Kidney tubule cell (primary cell): ENCODE results near the gene IFNA5.

Experiments used
- DNase-seq: peaks from one replicate; pipeline ENCODE4 v3.0.0-alpha.2; 2018; ENCODE audit warnings: low spot score

IFNA5 gene

DNA sequence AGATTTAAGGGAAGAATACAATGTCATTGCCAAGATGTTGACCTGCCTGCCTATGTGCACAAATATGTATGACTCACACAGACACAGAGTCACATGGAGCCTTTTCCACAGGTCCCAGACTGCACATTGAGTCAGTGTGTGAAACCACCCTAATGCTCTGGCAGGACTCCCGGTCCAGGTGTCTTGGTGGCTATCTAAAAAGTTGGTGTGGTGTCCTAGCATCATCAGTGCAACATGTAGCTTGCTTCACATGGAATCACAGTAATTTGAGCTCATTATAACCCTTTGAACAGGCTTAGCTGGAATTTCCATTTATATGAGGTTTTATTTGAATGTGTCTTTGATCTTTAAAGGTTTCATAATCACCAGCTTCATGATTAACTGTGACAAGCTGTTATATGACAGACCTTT is 10.7 kb downstream of the IFNA5 start:
- peak; percentile 94 for DNase-seq

DNA sequence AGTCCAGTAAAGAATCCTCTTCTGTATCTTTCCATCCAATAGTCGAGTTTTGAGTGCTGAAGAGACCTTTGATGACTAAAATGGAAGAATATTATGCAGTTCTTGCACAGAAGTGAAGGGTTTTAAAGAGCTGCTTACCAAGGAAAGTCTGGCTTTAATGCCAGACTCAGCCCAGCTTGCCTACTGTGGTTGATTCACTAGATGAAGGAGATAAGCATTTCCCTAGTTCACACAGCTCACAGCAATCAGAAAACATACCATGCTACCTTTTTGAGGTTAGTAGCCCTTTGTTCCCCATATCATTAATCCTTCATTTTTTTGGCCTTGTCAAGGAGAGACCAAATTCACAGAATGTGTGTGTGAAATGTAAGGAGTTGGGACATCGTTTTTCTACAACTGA is 15.3 kb downstream of the IFNA5 start:
- no peak for DNase-seq

DNA sequence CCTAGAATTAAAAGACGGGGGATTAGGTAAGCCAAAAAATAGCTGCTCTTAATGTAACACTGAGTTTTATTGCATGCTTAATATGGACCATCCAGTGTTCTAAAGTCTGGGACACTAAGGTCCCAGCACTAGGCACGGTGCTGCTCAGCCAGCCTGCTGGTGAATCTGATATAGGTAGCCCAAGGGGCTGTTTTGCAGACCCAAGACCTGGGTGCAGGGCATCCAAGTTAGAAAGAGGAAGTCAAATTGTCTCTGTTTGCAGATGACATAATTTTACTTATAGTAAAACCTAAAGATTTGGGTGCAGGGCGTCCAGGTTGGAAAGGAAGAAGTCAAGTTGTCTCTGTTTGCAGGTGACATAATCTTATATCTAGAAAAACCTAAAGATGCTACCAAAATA is 17.8 kb downstream of the IFNA5 start:
- no peak for DNase-seq

DNA sequence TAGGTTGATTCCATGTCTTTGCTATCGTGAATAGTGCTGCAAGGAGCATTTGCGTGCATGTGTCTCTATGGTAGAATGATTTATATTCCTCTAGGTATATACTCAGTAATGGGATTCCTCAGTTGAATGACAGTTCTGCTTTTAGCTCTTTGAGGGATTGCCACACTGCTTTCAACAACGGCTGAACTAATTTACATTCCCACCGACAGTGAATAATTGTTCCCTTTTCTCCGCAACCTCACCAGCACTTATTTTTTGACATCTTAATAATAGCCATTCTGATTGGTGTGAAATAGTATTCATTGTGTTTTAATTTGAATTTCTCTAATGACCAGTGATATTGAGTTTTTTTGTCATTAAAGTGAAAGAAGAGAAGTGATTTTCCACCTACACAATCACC is 18.5 kb downstream of the IFNA5 start:
- DNase-seq: no peak

DNA sequence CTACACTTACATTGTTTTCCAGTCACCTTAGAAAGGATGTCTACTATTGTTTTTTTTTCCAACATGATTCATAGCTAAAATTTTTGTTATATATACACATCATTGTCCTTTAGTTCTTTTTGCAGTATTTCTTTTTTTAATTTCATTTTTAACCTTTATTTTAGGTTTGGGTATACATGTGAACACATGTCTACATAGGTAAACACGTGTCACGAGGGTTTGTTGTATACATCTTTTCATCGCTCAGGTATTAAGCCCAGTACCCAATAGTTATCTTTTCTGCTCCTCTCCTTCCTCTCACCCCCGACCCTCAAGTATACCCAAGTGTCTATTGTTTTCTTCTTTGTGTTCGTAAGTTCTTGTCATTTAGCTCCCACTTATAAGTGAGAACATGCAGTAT is 19.0 kb downstream of the IFNA5 start:
- no peak for DNase-seq

DNA sequence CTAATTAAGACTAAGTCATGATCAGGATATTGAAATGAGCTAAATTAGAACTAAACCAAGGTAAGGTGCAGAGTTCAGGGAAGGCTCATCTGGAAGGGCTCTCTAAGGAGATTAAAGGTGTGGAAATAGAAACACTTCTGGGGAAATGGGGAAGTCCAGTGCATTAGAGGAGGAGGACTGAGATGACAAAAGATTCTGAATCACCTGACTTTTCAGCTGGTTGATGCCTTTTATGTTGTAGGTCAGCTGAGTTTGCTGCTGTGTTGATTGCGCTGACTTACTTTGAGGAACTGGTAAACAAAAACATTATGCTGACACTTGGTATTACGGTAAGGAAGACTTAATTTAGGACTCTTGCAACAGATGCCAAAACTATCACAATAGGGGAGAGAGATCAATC is 23.8 kb downstream of the IFNA5 start:
- DNase-seq: no peak

DNA sequence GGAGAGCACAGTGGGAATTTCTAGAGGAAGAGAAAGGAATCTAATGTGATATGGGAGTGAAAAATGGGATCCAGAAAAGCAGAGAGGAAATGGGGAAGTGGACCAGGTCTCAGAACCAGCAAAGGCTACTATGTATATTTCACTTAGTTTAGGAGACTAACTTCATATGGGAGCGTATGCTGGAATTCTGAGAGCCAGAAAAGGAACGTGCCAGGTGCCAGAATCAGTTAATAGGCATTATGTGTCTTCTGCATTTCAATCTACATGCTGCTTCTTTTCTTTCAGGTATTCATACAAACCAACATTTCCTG is 36.8 kb downstream of the IFNA5 start:
- DNase-seq: no peak

DNA sequence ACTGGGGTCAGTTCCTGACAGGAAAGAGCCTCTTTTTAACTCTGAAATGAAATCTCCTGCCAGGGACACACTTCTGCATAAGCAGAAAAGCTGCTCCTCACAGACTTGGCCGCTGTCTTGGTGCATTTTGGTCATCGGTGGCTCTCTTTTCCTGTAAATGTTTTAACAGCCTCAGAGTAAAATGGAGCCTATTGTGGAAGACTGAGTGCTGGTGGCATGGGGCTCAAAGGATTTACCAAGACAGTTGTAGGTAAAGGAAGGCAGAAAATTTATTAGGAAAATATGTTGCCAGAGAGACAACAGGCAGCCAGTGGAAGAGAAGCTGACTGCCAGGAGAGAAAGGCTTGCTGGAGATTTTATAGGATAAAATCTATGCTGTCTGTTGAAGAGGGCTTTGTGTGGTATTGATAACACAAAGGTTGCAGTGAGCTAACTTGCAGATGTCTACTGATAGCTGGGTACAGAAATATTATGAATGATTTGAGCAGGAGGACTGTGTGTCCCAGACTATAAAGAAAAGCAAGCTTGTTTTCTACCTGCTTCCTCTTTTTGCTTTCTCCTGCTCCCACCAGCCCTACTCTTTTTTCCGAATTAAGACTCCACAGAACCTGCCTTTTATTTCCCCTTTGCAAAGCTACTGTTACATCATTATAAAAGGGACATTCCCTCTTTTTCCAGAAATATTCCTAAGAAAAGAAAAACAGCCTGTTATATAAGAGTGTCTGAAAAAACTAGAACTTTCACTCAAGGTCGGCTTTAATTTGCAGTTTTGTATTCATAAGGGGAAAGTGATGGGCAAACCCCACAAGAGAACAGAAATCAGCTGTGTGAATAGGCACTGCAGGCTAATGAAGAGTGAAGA is 37.4 kb downstream of the IFNA5 start:
- DNase-seq: no peak

DNA sequence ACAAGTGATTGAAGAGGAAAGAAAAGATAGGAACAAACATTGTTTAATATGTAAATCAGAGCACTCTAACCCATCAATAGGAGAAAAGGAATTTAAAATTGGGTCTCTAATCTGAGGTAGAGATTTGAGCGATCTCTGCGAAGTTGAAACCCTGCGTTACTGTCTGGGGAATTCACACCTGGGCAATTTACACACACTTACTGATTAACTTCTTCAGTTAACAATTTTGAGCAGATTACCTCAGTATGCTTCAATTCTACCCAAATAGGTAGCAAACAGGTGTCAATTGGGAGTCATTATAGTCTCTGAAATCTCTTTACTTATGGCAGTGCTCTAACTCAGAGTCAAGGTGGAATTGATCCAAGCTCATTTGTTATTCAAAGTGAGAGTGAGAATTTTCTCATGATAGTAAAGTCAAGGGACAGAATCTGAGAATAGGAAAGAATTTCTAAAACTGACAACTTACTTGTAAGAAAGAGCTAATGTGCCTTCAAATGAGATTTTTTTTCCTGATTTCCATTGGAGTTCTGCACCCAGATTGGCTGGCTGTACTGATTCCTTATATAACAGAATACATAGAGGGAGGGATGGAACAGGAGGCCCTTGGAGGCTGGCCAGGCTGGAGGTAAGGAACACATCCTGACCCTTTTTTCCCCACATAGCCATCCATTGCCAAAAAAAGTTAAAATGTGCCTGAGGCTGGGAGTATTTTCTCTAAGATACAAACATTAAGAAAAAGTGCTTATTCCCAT is 38.2 kb downstream of the IFNA5 start:
- no peak for DNase-seq

DNA sequence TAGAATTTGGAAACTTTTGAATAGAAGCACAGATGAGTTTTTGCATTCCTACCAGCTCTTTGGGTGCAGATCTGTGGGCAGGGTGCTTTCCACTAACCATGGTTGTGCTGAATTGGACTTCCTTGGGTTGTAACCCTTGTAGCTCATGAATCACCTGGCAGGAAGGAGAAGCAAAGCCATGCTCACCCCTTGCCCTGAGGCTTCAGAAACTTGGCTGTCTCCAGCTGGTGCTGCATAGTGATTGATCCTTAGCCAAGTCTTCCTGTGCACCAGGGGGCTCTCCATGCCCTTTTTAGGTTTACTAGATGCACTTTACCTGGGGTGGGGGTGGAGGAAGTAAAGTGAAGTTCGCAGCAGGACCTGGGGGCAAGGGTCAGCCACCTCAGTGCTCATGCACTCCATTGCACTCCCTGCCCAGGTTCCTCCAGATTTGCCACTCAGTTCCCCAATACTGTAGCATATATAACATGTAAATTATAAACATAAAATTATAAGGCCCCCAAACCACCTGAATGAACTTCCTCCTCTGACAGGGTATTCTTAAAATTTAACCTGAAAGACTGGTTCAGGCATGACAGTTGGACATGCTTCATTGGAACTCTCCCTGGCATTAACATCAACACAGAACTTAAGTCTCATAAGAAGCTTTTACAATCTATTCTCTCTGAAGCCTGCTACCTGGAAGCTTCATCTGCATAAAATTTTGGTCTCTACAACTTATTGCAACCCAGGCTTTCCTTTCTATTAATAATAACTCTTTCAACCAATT is 39.5 kb downstream of the IFNA5 start:
- DNase-seq: peak; percentile 58

DNA sequence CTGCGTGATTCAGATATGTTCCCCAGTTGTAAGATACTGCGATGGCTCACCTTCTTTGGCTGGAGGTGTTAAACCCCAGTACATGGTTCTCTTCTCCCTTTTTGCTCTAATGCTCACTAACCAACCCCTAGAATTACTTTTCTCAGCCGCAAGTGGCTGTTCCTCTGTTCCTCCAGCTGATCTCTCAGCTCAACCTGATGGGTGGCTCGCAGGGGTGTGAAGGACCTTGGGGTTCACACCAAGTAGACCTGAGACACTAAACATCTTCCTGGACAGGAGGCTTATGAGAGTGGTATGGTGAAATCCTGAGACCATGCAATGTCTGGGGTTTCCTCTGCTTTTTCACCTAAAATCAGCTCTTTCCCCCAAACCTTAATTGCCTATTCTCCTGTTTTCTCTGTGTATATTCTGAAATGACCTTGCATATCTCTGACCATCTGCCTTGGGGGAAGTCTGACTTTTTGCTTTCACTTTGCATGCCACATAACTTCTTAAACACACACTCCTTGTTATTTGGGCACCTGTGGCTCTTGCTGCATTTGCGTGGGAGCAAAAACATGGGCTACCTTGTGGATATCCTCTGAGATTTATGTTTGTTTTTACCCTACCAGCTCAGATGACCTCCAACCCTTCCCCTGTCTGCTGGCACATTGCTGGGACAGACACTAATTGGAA is 49.4 kb downstream of the IFNA5 start:
- DNase-seq: no peak
